Occipital lobe (tissue), 2 donors: ENCODE measurements around the gene TUFT1. TPM values are rescaled to one million over a fixed set of nuclear protein-coding genes. Genes with fewer than 3 reads are reported as not detected.
"Not testable (repeated sequence)": the region's sequence is repeated elsewhere in the genome, so short reads cannot be mapped to it uniquely, and the experiment has no call there.

Experiments
- DNase-seq: peaks from one replicate; lab custom pipeline; 2025; lab: John Stamatoyannopoulos, UW
- total RNA-seq: library from RNA; depleted of rRNA; stranded (reverse); fragments of >200 nt; gene quantifications from one replicate; pipeline ENCODE4 v1.2.3, GENCODE V29; 2014

TUFT1 gene
- total RNA-seq, 1 donor from 2014 or later = 8.4 TPM

DNA sequence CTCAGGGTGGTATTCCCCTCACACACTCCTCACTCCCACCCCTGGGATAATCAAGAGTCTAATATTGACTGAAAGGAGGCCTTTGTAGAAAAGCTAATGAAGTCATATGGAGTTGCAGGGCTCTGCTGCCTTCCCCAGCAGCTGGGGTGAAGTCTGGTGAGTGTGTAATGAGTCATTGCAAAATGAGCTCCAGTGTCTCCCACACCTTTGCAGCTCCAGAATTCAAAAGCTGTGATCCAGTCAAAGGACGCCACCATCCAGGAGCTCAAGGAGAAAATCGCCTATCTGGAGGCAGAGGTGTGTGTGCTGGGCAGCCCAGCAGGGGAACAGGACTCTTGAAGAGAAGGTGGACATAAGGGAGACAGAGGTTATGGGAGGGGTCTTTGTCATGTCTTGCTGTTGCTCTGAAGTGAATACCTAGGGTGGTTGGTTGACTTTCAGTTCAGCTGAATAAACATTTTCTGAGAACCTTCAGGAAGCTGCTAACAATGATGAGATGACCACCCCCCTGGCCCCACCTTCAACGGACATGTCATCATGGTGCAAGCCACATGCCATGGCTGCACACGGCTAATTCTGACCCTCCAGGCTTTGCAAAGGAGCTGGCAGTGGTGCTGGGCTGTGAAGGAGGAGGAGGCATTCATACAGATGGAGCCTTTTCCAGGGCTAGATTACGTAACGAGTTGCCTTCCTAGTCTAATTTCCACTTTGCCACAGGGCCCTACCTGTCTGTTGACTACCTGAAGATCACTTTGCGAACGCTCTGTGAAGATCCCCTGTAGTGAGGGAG, 39.5 kb downstream of the TUFT1 start:
- no peak for DNase-seq

- DNase-seq = no peak
Observed at GRCh38 chr1:151581451-151581850, 41.3 kb downstream of the TUFT1 start.

DNA sequence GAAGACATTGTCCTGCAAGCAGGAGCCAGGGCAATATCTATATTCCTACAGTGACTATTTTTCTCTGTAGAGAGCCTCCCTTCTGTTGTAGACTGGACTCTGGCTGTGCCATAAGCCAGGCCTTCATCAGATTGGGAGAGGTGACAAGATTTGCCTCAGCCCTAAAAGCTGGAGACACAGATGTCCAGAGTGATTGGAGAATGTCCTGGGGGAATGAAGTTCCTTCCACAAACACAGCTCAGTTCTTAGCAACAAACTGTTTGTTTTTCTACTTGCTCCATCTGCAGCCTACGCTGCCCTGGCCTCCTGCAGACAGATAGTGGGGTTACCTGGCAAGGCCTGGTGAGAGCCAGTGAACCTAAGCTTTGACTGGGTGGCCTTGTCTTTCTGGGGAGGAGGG, 41.8 kb downstream of the TUFT1 start:
- DNase-seq = no peak

GRCh38 chr1:151583796-151584195, 43.7 kb downstream of the TUFT1 start:
- no peak for DNase-seq

DNA sequence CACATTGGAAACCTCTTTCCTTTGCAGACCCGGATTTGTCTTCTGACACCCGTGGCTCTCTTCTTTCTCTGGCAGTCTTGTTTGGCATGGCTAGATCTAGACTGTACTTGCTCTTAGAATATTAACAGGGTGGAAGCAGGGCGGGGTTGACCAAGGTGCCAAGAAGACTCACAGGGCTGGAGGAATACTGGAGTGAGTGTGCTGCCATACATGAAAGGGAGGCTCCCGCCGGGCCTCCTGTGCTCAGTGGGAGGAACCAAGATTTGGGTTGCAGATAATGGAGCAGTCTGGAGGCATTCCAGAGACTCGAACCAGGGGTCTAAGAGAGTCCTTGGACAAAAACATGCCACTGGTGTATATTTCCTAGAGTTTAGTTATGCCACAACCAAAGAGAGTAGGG, 44.2 kb downstream of the TUFT1 start:
- DNase-seq = no peak

DNA sequence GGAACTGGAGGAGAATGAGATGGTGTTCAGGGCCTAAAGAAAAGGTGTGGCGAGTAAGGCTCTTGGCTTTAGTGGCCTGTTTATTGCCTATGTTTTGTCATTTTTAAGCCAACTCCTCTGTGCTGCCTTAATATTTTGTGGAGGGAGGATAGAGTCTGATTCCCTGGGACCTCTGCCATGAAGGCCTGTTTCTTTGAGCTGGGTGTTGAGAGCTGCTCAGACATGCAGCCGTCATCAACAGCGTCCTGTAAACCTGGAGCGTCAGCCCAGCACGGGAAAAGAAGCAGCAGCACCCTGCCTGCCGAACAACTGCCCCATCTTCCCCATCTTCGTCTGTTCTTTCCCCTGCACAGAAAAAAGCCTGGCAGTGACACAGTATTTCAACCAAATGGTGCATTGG, 44.7 kb downstream of the TUFT1 start:
- DNase-seq = no peak

DNA sequence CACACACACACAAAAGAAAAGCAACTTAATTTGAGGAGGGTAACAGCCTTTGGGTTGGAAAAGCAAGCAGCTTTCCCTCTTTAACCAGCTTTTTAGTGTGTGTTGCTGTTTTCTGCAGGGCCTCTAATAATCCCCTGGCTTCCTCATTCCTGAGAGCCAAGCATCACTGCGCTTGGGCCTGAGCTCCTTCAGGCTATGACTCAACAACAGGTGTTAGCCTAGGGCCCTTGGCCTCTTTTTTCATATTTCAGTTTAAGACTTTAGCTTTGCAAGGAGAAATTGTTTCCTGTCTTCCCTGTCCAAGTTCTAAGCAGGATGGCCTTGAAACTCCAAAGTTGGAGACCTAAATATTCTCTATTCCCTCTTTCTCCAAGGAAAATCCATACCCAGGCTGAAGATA, 45.5 kb downstream of the TUFT1 start:
- no peak for DNase-seq

DNA sequence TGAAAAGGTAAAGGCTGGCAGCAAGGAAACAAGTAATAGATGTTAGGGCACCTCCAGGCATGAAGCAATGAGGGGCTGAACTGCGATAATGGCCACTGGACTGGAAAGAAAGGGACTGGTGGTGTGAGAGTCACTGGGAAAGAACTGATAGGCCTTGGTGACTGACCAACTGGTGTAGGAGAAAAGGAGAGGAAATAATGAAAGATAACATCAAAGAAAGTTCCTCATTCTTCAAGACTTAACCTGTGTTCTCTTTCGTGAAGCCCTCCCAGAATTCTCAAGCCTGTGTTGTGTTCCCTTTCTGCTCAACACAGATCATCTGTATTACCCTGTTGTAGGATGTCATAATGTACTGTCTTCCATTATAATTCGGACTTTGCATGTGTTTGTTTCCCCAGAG, 50.9 kb downstream of the TUFT1 start:
- DNase-seq = no peak

GRCh38 chr1:151593730-151594129, 53.6 kb downstream of the TUFT1 start:
- no peak for DNase-seq

- DNase-seq = peak; percentile 45
Observed at GRCh38 chr1:151594143-151594625, 54.1 kb downstream of the TUFT1 start.

GRCh38 chr1:151596166-151596953, 56.3 kb downstream of the TUFT1 start:
- no peak for DNase-seq

GRCh38 chr1:151602550-151602949, 62.4 kb downstream of the TUFT1 start:
- DNase-seq = not testable (repeated sequence)

DNA sequence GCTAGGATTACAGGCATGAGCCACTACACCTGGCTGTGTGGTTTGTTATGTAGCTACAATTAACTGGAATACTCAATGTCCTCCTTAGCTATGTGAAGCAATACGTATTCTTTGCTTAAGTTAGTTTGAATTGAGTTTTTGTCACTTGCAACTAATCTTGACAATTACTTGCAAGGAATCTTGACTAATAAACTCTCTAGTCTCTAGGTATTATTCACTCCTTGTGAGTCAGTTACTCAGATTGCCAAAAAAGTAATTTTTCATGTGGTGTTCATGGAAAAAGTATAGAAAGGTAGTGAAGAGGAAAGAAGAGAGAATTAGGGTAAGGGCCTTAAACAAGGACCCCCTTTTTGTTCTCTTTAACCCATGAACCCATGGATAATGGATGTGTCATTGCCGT, 64.2 kb downstream of the TUFT1 start:
- no peak for DNase-seq

- no peak for DNase-seq
Observed at GRCh38 chr1:151606384-151606783, 66.3 kb downstream of the TUFT1 start.

DNA sequence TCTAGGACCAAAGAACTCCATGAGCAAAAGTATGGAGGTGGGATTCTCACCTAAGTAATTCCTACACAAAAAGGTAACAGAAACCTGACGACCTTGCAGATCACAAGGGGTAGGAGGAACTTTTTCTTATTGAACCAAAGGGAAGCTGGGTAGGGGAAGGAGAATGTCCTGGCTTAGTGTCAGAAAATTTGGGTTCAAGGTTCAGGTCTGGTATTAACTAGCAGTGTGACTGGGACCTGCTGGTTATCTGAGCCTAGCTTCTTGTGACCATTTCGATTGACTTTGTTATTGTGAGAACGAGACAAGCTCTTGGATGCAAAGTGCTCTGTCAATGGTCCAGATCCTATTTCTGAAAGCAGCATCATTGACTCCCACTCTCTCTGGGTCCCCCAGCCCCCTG, 66.7 kb downstream of the TUFT1 start:
- DNase-seq = no peak

GRCh38 chr1:151610142-151610541, 70.0 kb downstream of the TUFT1 start:
- no peak for DNase-seq

- no peak for DNase-seq
Observed at GRCh38 chr1:151611288-151611790, 71.2 kb downstream of the TUFT1 start.

- peak; percentile 88 for DNase-seq
Observed at GRCh38 chr1:151611832-151612500, 71.9 kb downstream of the TUFT1 start, which contains the start of gene SNX27. TSS of gene SNX27 (plus strand) at chr1:151612050. CDS start at chr1:151612202, 152 bp downstream.

- DNase-seq = no peak
Observed at GRCh38 chr1:151612501-151613281, 72.6 kb downstream of the TUFT1 start.

DNA sequence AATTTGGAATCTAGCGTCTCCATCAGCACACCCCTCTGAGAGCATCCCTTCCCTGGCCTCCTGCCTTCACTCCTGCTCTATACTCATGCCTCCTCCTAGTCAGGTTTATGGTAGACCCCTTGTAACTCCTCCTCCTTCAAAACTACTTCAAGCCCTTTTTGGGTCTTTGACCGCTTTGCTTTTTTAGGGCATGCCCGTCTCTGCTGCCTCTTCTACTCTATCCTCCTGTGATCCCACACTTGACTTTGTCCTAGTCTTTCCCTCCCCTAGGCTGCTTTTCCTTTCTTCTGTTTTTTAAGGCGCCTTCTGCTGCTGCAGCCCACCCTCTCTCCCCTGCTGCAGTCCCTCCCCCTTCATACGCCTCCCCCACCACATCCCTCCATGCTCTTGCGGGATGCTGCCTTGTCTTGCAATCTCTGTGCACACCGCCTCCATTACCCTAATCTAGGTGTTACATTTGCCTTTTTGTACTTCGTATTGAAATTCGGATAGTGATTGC, 73.2 kb downstream of the TUFT1 start:
- DNase-seq = no peak
